ENCODE results near the gene SLC24A1. TPM values are rescaled to one million over a fixed set of nuclear protein-coding genes. Genes with fewer than 3 reads are reported as not detected.

The SLC24A1 gene
- total RNA-seq, 1 donor from 2014 or later, result 10.3 TPM

GRCh38 chr15:65646486-65646885 lies 24.7 kb downstream of the SLC24A1 start:
- Histone ChIP-seq H4K20me1 (ENCODE audit: insufficient read depth, low read length) (no peaks in the 10 kb centered on the region), H2AFZ (ENCODE audit: low read depth, low read length) (no peak overlapping the region), H3K4me1 (ENCODE audit: insufficient read depth, low read length) (peaks cover 8% of the 10 kb centered on the region), H3K79me2 (ENCODE audit: insufficient read depth, low read length) (no peaks in the 10 kb centered on the region), H3K27ac (ENCODE audit: low read depth, low read length) (no peak overlapping the region), H3K4me3 (ENCODE audit: insufficient read depth, low read depth, low read length) (no peak overlapping the region), H3K27me3 (ENCODE audit: insufficient read depth, low read length) (no peaks in the 10 kb centered on the region), H3K9ac (ENCODE audit: low read length) (no peak overlapping the region), H3K36me3 (ENCODE audit: insufficient read depth, low read length) (no peaks in the 10 kb centered on the region), H3K9me3 (ENCODE audit: insufficient read depth, low read depth, low read length) (no peaks in the 10 kb centered on the region), H3K4me2 (ENCODE audit: low read length) (no peak overlapping the region)
- Mint-ChIP-seq H3K27ac (ENCODE audit: unreplicated experiment) (peak overlapping the region; percentile 50), H3K27me3 (ENCODE audit: low read depth, unreplicated experiment) (no peaks in the 10 kb centered on the region), H3K4me3 (ENCODE audit: unreplicated experiment) (no peak overlapping the region), H3K4me1 (ENCODE audit: low read depth, unreplicated experiment) (peaks cover 14% of the 10 kb centered on the region), H3K9me3 (ENCODE audit: unreplicated experiment) (no peaks in the 10 kb centered on the region), H3K36me3 (ENCODE audit: low read depth, unreplicated experiment) (peaks cover 9% of the 10 kb centered on the region)
- FAIRE-seq (no peak), DNase-seq (ENCODE audit: low read depth) (no peak)
- TF ChIP-seq EZH2 (IDR thresholded peaks at IDR 0.05; ENCODE audit: insufficient read depth, low read length) (no peak), CTCF (IDR thresholded peaks at IDR 0.05; ENCODE audit: insufficient read depth, low read depth, low read length) (no peak)

GRCh38 chr15:65650312-65651041 lies 28.7 kb downstream of the SLC24A1 start:
- no peak overlapping the region for H3K4me3 ChIP-seq (ENCODE audit: insufficient read depth, low read depth, low read length)
- H3K4me1 Mint-ChIP-seq (ENCODE audit: low read depth, unreplicated experiment), result peaks cover 33% of the 10 kb centered on the region
- peaks cover 30% of the 10 kb centered on the region for H3K4me1 ChIP-seq (ENCODE audit: insufficient read depth, low read length)
- no peaks in the 10 kb centered on the region for H3K79me2 ChIP-seq (ENCODE audit: insufficient read depth, low read length)
- H2AFZ ChIP-seq (ENCODE audit: low read depth, low read length), result no peak overlapping the region
- H3K27me3 ChIP-seq (ENCODE audit: insufficient read depth, low read length), result no peaks in the 10 kb centered on the region
- H3K36me3 Mint-ChIP-seq (ENCODE audit: low read depth, unreplicated experiment), result peaks cover 24% of the 10 kb centered on the region
- no peaks in the 10 kb centered on the region for H3K9me3 ChIP-seq (ENCODE audit: insufficient read depth, low read depth, low read length)
- no peak overlapping the region for H3K4me2 ChIP-seq (ENCODE audit: low read length)
- H4K20me1 ChIP-seq (ENCODE audit: insufficient read depth, low read length), result no peaks in the 10 kb centered on the region
- TF ChIP-seq CTCF (IDR thresholded peaks at IDR 0.05; ENCODE audit: insufficient read depth, low read depth, low read length), result no peak
- no peak overlapping the region for H3K27ac ChIP-seq (ENCODE audit: low read depth, low read length)
- H3K9me3 Mint-ChIP-seq (ENCODE audit: unreplicated experiment), result no peaks in the 10 kb centered on the region
- H3K27ac Mint-ChIP-seq (ENCODE audit: unreplicated experiment), result no peak overlapping the region
- DNase-seq (ENCODE audit: low read depth) (no peak), FAIRE-seq (no peak)
- no peaks in the 10 kb centered on the region for H3K27me3 Mint-ChIP-seq (ENCODE audit: low read depth, unreplicated experiment)
- no peaks in the 10 kb centered on the region for H3K36me3 ChIP-seq (ENCODE audit: insufficient read depth, low read length)
- no peak overlapping the region for H3K4me3 Mint-ChIP-seq (ENCODE audit: unreplicated experiment)
- no peak overlapping the region for H3K9ac ChIP-seq (ENCODE audit: low read length)

- H3K36me3 ChIP-seq (ENCODE audit: insufficient read depth, low read length), result no peaks in the 10 kb centered on the region
- H3K4me1 Mint-ChIP-seq (ENCODE audit: low read depth, unreplicated experiment), result peaks cover 33% of the 10 kb centered on the region
- H3K79me2 ChIP-seq (ENCODE audit: insufficient read depth, low read length), result no peaks in the 10 kb centered on the region
- no peak overlapping the region for H3K9ac ChIP-seq (ENCODE audit: low read length)
- H2AFZ ChIP-seq (ENCODE audit: low read depth, low read length), result no peak overlapping the region
- H3K27ac Mint-ChIP-seq (ENCODE audit: unreplicated experiment), result no peak overlapping the region
- no peak overlapping the region for H3K4me3 Mint-ChIP-seq (ENCODE audit: unreplicated experiment)
- no peaks in the 10 kb centered on the region for H3K27me3 Mint-ChIP-seq (ENCODE audit: low read depth, unreplicated experiment)
- FAIRE-seq (no peak), DNase-seq (ENCODE audit: low read depth) (no peak)
- peaks cover 32% of the 10 kb centered on the region for H3K4me1 ChIP-seq (ENCODE audit: insufficient read depth, low read length)
- H3K4me2 ChIP-seq (ENCODE audit: low read length), result no peak overlapping the region
- no peak overlapping the region for H3K4me3 ChIP-seq (ENCODE audit: insufficient read depth, low read depth, low read length)
- peaks cover 27% of the 10 kb centered on the region for H3K36me3 Mint-ChIP-seq (ENCODE audit: low read depth, unreplicated experiment)
- H3K27me3 ChIP-seq (ENCODE audit: insufficient read depth, low read length), result no peaks in the 10 kb centered on the region
- H3K9me3 ChIP-seq (ENCODE audit: insufficient read depth, low read depth, low read length), result no peaks in the 10 kb centered on the region
- no peaks in the 10 kb centered on the region for H3K9me3 Mint-ChIP-seq (ENCODE audit: unreplicated experiment)
- no peaks in the 10 kb centered on the region for H4K20me1 ChIP-seq (ENCODE audit: insufficient read depth, low read length)
- no peak overlapping the region for H3K27ac ChIP-seq (ENCODE audit: low read depth, low read length)
- no peak for TF ChIP-seq EZH2 (IDR thresholded peaks at IDR 0.05; ENCODE audit: insufficient read depth, low read length)
- no peak for TF ChIP-seq CTCF (IDR thresholded peaks at IDR 0.05; ENCODE audit: insufficient read depth, low read depth, low read length)
These were observed 29.2 kb downstream of the SLC24A1 start for GRCh38 chr15:65651042-65651322.

Measured in astrocyte (in vitro differentiated cells and primary cell).